Measurements from ENCODE around the gene CAPSL. TPM values are rescaled to one million over a fixed set of nuclear protein-coding genes. Genes with fewer than 3 reads are reported as not detected.
"Not testable (repeated sequence)": the region's sequence is repeated elsewhere in the genome, so short reads cannot be mapped to it uniquely, and the experiment has no call there.

CAPSL gene
- total RNA-seq, 4 donors from 2014 or later: 1.5 to 7.7 TPM; not detected in 2

DNA sequence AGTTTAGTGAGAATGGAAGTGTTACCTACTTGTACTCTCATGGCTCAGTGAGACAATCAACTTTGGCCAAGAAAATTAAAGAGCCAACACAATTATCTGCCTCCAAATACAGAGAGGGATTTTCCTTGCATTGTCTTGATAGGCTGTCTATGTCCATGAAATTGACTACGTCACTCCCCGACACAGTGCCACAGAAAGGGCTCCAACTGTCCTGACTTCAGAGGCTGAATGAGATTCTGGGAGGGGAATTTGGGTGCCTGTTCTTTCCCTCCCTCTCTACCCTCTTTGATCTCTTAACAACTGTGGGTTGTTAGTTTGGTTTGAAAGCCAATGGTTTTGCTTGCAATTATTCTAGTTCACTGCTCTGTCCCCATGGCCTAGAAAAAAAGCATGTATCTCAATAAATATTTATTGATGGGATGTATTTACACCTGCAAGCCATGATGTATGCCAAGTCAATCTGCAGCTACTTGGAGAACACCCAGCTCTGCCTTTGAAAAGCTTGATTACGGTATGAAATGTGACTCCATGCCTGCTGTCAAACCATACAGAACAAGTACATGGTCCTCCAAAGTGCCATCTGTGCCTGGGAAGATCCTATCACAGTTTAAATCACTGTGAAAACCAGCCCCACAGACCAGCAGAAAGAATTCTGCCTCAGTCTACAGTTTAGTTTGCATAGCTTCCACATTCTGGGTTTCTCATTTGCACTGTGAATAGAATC lies 37.3 kb downstream of the CAPSL start:
- no peak for TF ChIP-seq POLR2A (IDR thresholded peaks at IDR 0.05)
- TF ChIP-seq, protein P1, sequence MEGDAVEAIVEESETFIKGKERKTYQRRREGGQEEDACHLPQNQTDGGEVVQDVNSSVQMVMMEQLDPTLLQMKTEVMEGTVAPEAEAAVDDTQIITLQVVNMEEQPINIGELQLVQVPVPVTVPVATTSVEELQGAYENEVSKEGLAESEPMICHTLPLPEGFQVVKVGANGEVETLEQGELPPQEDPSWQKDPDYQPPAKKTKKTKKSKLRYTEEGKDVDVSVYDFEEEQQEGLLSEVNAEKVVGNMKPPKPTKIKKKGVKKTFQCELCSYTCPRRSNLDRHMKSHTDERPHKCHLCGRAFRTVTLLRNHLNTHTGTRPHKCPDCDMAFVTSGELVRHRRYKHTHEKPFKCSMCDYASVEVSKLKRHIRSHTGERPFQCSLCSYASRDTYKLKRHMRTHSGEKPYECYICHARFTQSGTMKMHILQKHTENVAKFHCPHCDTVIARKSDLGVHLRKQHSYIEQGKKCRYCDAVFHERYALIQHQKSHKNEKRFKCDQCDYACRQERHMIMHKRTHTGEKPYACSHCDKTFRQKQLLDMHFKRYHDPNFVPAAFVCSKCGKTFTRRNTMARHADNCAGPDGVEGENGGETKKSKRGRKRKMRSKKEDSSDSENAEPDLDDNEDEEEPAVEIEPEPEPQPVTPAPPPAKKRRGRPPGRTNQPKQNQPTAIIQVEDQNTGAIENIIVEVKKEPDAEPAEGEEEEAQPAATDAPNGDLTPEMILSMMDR (IDR thresholded peaks at IDR 0.05): no peak
- no peak for DNase-seq
- H3K4me1 ChIP-seq: no peaks in the 10 kb centered on the region
- H3K36me3 ChIP-seq: no peaks in the 10 kb centered on the region
- H3K9me3 ChIP-seq: no peaks in the 10 kb centered on the region
- no peak overlapping the region for H3K4me3 ChIP-seq
- intact Hi-C loops (cut with DNase I; ENCODE audit: low total_unique reads): no loop called here
- no peak overlapping the region for H3K27ac ChIP-seq
- H3K27me3 ChIP-seq: no peaks in the 10 kb centered on the region

DNA sequence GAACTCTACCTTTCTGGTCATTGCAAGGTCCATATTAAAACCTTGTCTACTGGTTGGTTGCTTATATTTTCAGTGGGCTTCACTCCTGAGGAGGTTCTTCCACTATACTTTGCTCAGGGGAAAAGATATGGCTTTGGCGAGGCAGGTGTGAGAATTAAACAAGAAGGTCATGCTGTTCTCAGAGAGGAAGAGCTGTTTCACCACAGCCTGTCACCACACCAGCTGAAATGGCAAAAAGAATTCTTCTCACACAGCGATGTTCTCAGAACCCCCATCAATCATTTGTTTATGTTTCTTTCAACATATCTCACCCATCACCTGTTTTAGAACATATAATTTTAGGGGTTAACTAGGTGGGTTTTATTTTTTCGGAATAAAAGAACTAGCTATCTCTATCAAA lies 38.6 kb downstream of the CAPSL start:
- H3K4me3 ChIP-seq: no peak overlapping the region
- no peak for DNase-seq
- no peaks in the 10 kb centered on the region for H3K27me3 ChIP-seq
- intact Hi-C loops (cut with DNase I; ENCODE audit: low total_unique reads): no loop called here
- no peaks in the 10 kb centered on the region for H3K4me1 ChIP-seq
- H3K27ac ChIP-seq: no peak overlapping the region
- no peak for TF ChIP-seq POLR2A (IDR thresholded peaks at IDR 0.05)
- TF ChIP-seq, protein P1 (IDR thresholded peaks at IDR 0.05): no peak
- no peaks in the 10 kb centered on the region for H3K9me3 ChIP-seq
- H3K36me3 ChIP-seq: no peaks in the 10 kb centered on the region

DNA sequence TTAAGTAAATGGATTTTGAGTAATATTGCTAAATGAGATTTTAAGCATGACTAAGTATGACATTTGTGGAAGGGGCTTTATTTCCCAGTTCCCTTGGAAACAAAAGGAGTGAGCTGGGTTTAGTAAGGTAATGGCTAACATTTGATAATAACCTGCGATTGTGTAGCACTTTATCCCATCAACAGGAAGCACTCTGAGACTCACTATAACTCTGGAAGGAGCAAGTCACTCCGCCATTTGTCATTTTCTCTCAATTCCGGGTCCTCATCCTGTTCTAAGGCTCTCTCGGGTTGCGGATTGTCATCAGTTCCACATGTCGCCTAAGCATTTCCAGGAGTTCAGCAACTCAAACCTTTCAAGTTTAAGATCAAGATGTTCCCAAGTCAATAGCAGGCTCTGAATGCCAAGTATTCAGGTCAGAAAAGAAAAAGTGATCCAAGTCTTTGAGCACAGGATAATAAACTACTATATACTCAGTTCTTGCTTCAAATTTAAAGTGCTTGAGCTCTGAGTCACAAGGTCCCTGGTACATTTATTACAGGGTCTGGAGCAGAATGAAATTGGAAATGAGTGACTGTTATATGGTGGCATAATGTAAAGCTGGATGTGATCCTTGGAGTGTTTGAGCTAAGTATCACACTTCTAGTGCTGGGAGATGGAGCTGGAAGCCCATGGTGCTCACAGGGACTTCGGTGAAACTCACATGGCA lies 39.3 kb downstream of the CAPSL start:
- no peak for DNase-seq
- Histone ChIP-seq H3K4me1 (no peaks in the 10 kb centered on the region), H3K4me3 (no peak overlapping the region), H3K27me3 (no peaks in the 10 kb centered on the region), H3K36me3 (no peaks in the 10 kb centered on the region), H3K27ac (no peak overlapping the region), H3K9me3 (no peaks in the 10 kb centered on the region)
- intact Hi-C loops (cut with DNase I; ENCODE audit: low total_unique reads): no loop called here
- TF ChIP-seq, protein P1 (IDR thresholded peaks at IDR 0.05): no peak
- TF ChIP-seq POLR2A (IDR thresholded peaks at IDR 0.05): no peak

DNA sequence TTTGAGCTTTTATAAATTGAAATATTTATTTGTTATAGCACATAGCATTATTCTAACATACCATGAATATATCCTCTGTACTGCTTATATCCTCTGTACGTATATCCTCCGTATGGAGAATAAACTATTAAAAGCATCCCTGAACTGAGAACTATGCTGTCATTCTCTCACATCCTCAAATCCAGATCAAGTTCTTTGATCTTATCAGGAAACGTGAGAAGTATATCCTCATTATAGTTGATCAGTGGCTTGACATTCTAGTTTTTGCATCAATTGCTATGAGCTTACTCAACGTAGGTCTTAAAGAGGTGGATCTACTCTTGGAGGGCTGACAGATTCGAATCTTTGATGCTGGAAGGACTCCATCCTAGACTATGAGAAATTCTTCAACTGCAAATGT lies 44.3 kb downstream of the CAPSL start:
- Histone ChIP-seq H3K27ac (no peak overlapping the region), H3K36me3 (no peaks in the 10 kb centered on the region), H3K4me3 (no peak overlapping the region), H3K4me1 (no peaks in the 10 kb centered on the region), H3K9me3 (no peaks in the 10 kb centered on the region), H3K27me3 (no peaks in the 10 kb centered on the region)
- no peak for DNase-seq
- intact Hi-C loops (cut with DNase I; ENCODE audit: low total_unique reads): no loop called here
- TF ChIP-seq POLR2A (IDR thresholded peaks at IDR 0.05): no peak
- TF ChIP-seq, protein P1 (IDR thresholded peaks at IDR 0.05): no peak

DNA sequence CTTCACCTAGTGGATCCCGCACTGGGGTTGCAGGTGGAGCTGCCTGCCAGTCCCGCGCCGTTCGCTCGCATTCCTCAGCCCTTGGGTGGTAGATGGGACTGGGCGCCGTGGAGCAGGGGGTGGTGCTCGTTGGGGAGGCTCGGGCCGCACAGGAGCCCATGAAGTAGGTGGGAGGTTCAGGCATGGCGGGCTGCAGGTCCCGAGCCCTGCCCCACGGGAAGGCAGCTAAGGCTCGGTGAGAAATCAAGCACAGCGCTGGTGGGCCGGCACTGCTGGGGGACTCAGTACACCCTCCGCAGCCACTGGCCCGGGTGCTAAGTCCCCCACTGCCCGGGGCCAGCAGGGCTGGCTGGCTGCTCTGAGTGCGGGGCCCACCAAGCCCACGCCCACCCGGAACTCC lies 45.6 kb downstream of the CAPSL start:
- H3K9me3 ChIP-seq; H3K4me3 ChIP-seq; H3K4me1 ChIP-seq; H3K27ac ChIP-seq; DNase-seq; H3K27me3 ChIP-seq; intact Hi-C loops (cut with DNase I; ENCODE audit: low total_unique reads); H3K36me3 ChIP-seq: not testable (repeated sequence)

All from uterus (tissue), 4 donors.